Hepatocyte (in vitro differentiated cells): Measurements from ENCODE around the gene HMG20A.

ENCODE experiments used
- EZH2 ChIP-seq: fragments of 200-600 bp; sonication (generic); IDR thresholded peaks from 2 replicates; pipeline ENCODE4 v1.6.1; 2016; ENCODE audit warnings: antibody characterized with exemption, mild to moderate bottlenecking, borderline replicate concordance
- EZH2phosphoT487 ChIP-seq: fragments of 200-600 bp; sonication (generic); IDR thresholded peaks from one replicate; pipeline ENCODE4 v1.6.1; 2018; ENCODE audit warnings: antibody characterized with exemption, mild to moderate bottlenecking, low read depth, moderate library complexity; ENCODE audit not compliant: unreplicated experiment, severe bottlenecking
- TF ChIP-seq, protein P1 (sequence below): fragments of 200-600 bp; sonication (generic); IDR thresholded peaks from 2 replicates; pipeline ENCODE4 v1.5.1; 2016; ENCODE audit warnings: antibody characterized with exemption, mild to moderate bottlenecking; ENCODE audit not compliant: poor library complexity

DNA sequence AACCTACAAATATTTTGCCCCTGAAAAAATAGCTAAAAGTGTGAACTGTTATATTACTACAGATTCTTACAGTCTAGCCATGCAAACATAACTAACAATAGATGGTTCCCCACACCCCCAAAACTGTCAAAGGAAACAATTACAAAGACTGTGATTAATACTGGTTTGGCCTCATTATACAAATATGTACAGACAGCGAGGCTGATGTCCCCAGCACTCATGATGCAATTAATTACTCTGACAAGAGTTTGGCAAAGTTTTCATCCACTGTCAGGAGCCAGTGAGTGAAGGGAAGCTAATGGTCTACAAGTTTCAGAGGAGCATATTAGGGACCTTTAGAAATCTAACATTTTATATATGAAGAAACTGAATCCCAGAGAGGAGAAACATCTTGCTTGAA lies 61.0 kb downstream of the HMG20A start:
- TF ChIP-seq, protein P1, sequence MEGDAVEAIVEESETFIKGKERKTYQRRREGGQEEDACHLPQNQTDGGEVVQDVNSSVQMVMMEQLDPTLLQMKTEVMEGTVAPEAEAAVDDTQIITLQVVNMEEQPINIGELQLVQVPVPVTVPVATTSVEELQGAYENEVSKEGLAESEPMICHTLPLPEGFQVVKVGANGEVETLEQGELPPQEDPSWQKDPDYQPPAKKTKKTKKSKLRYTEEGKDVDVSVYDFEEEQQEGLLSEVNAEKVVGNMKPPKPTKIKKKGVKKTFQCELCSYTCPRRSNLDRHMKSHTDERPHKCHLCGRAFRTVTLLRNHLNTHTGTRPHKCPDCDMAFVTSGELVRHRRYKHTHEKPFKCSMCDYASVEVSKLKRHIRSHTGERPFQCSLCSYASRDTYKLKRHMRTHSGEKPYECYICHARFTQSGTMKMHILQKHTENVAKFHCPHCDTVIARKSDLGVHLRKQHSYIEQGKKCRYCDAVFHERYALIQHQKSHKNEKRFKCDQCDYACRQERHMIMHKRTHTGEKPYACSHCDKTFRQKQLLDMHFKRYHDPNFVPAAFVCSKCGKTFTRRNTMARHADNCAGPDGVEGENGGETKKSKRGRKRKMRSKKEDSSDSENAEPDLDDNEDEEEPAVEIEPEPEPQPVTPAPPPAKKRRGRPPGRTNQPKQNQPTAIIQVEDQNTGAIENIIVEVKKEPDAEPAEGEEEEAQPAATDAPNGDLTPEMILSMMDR, result no peak
- no peak for TF ChIP-seq EZH2
- TF ChIP-seq EZH2phosphoT487, result no peak
